MM.1S (cell line): Measurements from ENCODE around the gene ACVR2B.

ENCODE experiments used
- DNase-seq: peaks from one replicate; pipeline ENCODE4 v3.0.0-alpha.2; 2015
- H2AFZ ChIP-seq: fragments of 300-600 bp; sonication (generic); 2 replicates; pipeline ENCODE4 v1.6.0; 2016; ENCODE audit warnings: antibody characterized with exemption, low read length
- H3F3A ChIP-seq: fragments of 300-600 bp; sonication (generic); 2 replicates; pipeline ENCODE4 v1.6.1; 2016; ENCODE audit warnings: mild to moderate bottlenecking, antibody characterized with exemption, low read length, moderate library complexity, mixed read lengths; ENCODE audit not compliant: insufficient read depth
- H3K27ac ChIP-seq: fragments of 300-600 bp; sonication (generic); 2 replicates; pipeline ENCODE4 v1.5.1; 2016; ENCODE audit warnings: mild to moderate bottlenecking, low read length
- H3K27me3 ChIP-seq: fragments of 300-600 bp; sonication (generic); replicated peaks from 2 replicates; pipeline ENCODE4 v1.6.0; 2016; ENCODE audit warnings: low read length; ENCODE audit not compliant: insufficient read depth
- H3K36me3 ChIP-seq: fragments of 300-600 bp; sonication (generic); replicated peaks from 2 replicates; pipeline ENCODE4 v1.6.1; 2016; ENCODE audit warnings: mild to moderate bottlenecking, low read length, mixed read lengths; ENCODE audit not compliant: insufficient read depth
- H3K4me1 ChIP-seq: fragments of 300-600 bp; sonication (generic); 2 replicates; pipeline ENCODE4 v1.6.1; 2016; ENCODE audit warnings: low read length, mixed read lengths
- H3K4me2 ChIP-seq: fragments of 300-600 bp; sonication (generic); 2 replicates; pipeline ENCODE4 v1.6.0; 2016; ENCODE audit warnings: low read depth, low read length
- H3K4me3 ChIP-seq: fragments of 300-600 bp; sonication (generic); 2 replicates; pipeline ENCODE4 v1.5.1; 2016; ENCODE audit warnings: low read length, mixed read lengths
- H3K79me2 ChIP-seq: fragments of 300-600 bp; sonication (generic); 2 replicates; pipeline ENCODE4 v1.6.1; 2016; ENCODE audit warnings: mixed run types, low read length, mixed read lengths
- H3K9ac ChIP-seq: fragments of 300-600 bp; sonication (generic); 2 replicates; pipeline ENCODE4 v1.6.1; 2016; ENCODE audit warnings: low read length, mixed read lengths
- H3K9me2 ChIP-seq: fragments of 300-600 bp; sonication (generic); replicated peaks from 2 replicates; pipeline ENCODE4 v1.6.1; 2016; ENCODE audit warnings: mild to moderate bottlenecking, low read length, mixed read lengths; ENCODE audit not compliant: insufficient read depth
- H3K9me3 ChIP-seq: fragments of 300-600 bp; sonication (generic); replicated peaks from 2 replicates; pipeline ENCODE4 v1.6.1; 2016; ENCODE audit warnings: mild to moderate bottlenecking, low read length, mixed read lengths; ENCODE audit not compliant: insufficient read depth
- H4K20me1 ChIP-seq: fragments of 300-600 bp; sonication (generic); 2 replicates; pipeline ENCODE4 v1.6.1; 2016; ENCODE audit warnings: mild to moderate bottlenecking, low read length, moderate library complexity, mixed read lengths; ENCODE audit not compliant: insufficient read depth
- EZH2 ChIP-seq: fragments of 300-600 bp; sonication (generic); optimal IDR thresholded peaks from 2 replicates; pipeline ENCODE3; 2017; ENCODE audit warnings: low read depth, mild to moderate bottlenecking, antibody characterized with exemption, low read length, mixed read lengths
- EZH2phosphoT487 ChIP-seq: fragments of 300-600 bp; sonication (generic); IDR thresholded peaks from 2 replicates; pipeline ENCODE4 v1.6.1; 2018; ENCODE audit warnings: antibody characterized with exemption, low read length
- TF ChIP-seq, protein P1 (sequence below): fragments of 300-600 bp; sonication (generic); IDR thresholded peaks from 2 replicates; pipeline ENCODE4 v1.5.1; 2016; ENCODE audit warnings: antibody characterized with exemption, low read length, mixed read lengths

The ACVR2B gene

DNA sequence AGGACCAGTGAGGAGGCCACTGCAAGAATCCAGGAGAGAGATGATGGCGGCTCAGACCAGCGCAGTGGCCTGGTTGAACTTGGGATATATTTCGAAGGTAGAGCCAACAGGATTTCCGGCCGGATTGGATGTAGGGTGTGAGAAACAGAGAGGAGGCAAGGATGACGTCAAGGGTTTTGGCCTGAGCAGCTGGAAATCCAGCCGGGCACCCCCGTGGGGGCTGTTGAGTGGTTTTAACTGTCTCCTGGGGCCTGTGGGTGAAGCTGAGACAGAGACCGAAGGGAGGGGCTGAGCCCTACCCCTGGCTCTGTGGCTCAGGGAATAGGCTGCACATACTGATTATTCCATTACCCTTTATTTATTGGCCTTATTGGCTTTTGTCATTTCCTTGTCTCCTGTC is 88.1 kb downstream of the ACVR2B start:
- TF ChIP-seq EZH2phosphoT487 (no peak), EZH2 (no peak)
- TF ChIP-seq, protein P1, sequence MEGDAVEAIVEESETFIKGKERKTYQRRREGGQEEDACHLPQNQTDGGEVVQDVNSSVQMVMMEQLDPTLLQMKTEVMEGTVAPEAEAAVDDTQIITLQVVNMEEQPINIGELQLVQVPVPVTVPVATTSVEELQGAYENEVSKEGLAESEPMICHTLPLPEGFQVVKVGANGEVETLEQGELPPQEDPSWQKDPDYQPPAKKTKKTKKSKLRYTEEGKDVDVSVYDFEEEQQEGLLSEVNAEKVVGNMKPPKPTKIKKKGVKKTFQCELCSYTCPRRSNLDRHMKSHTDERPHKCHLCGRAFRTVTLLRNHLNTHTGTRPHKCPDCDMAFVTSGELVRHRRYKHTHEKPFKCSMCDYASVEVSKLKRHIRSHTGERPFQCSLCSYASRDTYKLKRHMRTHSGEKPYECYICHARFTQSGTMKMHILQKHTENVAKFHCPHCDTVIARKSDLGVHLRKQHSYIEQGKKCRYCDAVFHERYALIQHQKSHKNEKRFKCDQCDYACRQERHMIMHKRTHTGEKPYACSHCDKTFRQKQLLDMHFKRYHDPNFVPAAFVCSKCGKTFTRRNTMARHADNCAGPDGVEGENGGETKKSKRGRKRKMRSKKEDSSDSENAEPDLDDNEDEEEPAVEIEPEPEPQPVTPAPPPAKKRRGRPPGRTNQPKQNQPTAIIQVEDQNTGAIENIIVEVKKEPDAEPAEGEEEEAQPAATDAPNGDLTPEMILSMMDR: no peak
- Histone ChIP-seq H3K79me2 (no peaks in the 10 kb centered on the region), H4K20me1 (no peaks in the 10 kb centered on the region), H3K4me2 (no peak overlapping the region), H3K9ac (no peak overlapping the region), H3K4me3 (no peak overlapping the region), H3K27ac (no peak overlapping the region), H3K36me3 (no peaks in the 10 kb centered on the region), H2AFZ (no peak overlapping the region), H3K4me1 (no peaks in the 10 kb centered on the region), H3K9me2 (no peaks in the 10 kb centered on the region), H3K27me3 (no peaks in the 10 kb centered on the region), H3F3A (no peaks in the 10 kb centered on the region), H3K9me3 (no peaks in the 10 kb centered on the region)
- no peak for DNase-seq
